Mucosa of gallbladder (tissue), 1 donor: ENCODE data around the gene KLHL1. TPM values are rescaled to one million over a fixed set of nuclear protein-coding genes. Genes with fewer than 3 reads are reported as not detected.

Experiments
- DNase-seq: peaks from one replicate; pipeline ENCODE4 v3.0.0-alpha.2; 2020; ENCODE audit warnings: low spot score
- total RNA-seq: library from RNA; stranded (reverse); gene quantifications from one replicate; pipeline ENCODE4 v1.2.1, GENCODE V29; 2021
- donor health status: DM: no; HTN: no; CAD: no.

The KLHL1 gene
- total RNA-seq, 1 donor from 2014 or later: not detected

DNA sequence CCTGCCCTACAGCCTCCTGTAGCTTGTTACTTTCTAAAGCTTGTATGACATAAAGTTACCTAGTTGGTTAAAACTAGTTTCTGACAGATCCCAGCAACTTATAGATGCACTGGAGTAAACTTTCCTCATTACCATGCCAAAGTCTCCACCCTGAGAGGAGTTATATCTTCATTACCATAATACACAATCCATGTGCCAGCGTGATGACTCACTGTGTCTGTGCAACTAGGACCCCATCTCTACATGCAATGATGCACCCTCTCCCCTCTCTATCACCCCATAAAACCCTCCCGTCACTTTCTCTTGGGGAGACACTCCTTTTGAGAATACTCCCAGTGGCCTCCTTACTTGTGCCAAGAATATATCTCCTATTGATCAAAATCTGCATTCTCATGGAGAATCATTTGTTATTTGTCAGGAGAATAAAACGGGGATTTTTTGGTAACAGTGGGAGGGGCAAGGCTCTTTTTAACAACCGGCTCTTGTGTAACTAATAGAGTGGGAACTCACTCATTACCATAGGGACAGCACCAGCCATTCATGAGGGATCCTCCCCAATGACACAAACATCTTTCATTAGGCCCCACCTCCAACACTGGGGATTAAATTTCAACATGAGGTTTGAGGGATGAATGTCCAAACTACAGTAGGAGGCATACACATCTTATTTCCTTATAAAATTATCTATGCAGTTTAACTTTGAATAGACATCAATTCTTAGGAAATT is 235.8 kb downstream of the KLHL1 start:
- DNase-seq: no peak

DNA sequence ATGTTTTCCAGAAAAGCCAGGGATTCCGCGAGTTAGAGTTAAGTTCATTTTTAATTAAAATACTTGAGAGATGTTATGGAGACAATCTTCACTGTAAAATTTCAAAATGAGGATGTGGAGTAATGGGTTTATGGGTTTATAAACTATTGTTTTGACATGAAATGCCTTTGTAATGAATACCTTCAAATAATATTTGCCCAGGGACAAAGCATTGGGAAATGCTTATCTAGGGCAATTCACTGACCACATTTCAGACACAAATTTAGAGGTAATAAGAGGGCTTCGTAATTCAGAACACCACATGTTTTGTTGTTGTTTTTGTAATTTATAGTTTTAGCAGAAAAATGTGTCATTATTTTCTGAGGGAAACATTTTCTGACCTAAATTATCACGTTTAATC is 241.7 kb downstream of the KLHL1 start:
- no peak for DNase-seq

DNA sequence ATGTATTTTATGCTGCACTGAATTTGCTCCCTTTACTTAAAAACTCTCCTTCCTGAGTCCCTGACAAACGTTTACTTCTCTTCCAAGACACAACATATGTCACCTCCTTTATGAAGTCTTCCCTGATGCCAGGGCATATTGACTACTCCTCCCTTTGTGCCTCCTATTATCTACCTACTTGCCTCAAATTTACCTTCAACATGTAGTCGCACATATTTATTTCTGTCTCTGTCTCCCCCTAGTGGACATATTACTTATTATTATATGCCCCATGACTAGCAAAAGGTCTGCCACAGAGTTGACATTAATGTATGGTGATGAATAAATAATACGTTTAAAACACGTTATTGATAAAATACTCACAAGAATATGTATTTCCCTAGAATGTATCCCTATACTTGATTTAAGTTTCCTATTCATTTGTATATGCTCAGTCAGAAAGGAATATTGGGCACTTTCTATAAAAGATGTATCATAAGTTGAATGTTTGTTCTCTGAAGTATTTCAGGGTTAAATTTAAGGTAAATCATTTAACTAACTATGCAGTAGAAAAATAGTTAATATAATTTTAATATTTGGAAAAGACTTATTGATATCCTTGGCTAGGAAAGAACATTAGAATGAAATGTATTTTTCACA is 250.9 kb downstream of the KLHL1 start:
- DNase-seq: no peak

DNA sequence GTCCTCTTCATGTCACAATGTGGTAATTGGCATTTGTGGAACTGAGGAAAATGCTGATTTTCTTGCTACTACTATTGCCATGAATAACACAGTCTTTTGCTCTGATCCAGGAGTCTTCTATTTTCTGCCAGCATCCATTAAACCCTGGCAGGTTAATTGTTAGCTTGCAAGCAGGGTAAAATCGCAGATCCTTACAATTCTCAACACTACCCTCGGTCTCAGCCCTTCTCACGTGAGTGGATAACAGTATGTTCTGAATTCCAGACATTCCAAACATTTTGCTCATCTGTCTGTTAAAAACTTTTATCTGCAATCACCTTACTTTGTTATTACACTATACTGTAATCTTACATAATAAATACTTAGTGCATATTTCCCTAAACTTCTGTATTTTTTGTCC is 251.9 kb downstream of the KLHL1 start:
- no peak for DNase-seq

DNA sequence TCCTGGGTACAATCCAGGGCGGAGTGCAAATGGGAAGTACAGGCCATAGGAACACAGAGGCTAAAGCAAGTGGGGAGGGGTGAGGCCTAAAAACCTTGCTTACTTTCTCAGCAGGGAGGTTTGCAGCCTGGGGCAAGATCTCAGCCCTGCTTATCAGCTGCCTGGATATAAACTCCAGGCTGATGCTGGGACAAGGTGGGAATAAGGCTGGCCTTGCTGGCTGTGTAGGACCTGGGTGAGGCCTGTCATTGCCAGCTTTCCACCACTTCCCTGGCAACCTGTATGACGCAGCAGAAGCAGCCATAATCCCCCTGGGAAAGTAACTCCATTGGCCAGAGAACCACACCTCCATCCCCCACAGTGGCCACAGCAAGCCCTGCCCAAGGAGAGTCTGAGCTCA is 279.7 kb downstream of the KLHL1 start:
- DNase-seq: no peak

DNA sequence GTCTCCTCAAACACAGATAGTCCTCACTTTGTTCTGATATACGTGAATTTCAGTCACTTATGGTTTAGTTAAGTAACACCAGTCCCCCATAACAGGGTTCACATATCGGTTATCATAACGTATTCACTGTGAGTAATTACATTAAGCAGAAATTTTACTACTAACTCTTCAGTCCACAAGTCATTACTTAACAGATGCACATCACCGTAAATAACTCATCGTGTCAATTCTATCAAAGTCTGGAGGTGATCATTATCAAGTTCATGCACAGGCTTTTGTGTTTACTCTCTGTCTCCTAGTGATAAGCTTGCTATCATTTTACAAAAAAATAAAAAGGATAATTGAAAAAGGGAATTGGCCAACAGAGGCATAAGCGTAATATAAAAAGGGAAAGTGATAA is 288.1 kb downstream of the KLHL1 start:
- DNase-seq: no peak

DNA sequence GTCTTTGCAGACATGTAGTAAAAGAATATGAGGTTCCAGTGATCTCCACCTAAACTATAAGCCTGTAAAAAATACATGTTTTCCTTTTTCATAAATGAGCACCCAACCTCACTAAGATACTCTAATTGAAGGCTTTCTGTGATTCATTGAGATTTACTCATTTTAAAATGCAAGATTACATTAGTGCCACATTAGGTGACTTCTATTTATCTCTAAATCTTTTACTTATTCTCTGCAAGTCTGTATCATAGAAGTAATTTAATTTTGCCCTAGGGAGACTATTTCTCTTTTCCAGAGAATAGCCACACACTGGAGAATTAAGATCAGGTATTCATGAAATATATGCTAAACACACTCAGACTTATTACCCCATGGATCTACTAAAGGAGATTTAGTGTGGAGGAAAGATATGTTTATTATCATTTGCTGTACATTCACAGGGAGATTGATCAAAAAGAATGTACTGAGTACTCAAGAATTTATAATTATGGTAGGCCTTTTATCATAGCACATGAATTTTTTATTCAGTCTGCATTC is 290.9 kb downstream of the KLHL1 start:
- DNase-seq: no peak

DNA sequence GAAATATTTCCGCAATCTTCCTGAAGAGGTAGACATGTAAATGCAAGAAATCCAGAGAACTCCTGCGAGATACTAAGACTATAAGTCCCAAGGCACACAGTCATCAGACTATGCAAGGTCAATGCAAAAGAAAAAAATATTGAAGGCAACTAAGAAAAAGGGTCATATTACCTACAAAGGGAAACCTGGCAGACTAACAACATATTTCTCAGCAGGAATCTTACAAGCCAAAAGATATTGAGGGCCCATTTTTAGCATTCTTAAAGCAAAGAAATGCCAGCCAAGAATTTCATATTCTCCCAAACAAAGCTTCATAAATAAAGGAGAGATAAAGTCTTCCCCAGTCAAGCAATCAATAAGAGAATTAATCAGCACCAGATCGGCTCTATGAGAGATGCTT is 299.1 kb downstream of the KLHL1 start:
- no peak for DNase-seq

DNA sequence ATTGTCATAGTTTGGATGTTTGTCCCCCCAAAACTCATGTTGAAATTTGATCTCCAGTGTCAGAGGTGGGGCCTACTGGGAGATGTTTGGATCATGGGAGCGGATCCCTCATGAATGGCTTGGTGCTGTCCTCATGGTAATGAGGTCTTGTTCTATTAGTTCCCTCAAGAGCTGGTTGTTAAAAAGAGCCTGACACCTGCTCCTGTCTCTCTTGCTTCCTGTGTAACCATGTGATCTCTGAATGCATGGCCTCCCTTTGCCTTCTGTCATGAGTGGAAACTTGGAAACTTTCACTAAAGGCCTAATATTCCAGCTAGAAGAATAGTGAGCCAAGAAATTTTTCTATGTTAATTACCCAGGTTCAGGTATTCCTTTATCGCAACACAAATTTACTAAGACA is 312.0 kb downstream of the KLHL1 start:
- DNase-seq: no peak

DNA sequence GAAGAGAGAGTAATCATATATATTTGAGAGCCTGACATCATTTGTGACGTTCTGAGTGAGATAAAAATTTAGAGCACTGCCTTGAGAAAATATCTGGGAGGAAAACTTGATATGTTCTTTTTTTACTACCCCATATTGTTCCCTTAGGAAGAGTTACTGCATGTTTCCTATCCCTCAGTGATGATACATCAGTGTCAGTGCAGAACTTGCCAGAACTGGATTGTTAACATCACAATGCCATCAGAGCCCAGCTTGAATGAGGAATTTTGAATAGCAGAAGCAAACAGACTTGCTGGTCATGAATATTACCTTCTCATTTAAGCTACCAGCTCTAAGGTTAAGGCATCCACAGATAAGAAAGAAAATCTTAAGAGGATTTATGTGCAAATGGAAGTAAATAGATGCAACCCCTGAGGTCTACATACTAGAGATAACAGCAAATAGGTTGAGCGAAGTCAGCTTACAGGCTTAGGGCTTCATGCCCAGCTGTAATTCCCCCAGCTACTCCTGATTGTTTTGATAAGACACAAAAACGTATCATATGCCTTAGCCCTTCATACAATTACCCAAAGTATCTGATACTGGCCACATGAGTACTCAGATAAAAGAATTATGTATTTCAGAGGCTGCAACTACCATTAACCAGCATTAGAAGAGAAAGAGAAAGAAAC is 314.3 kb downstream of the KLHL1 start:
- DNase-seq: no peak

DNA sequence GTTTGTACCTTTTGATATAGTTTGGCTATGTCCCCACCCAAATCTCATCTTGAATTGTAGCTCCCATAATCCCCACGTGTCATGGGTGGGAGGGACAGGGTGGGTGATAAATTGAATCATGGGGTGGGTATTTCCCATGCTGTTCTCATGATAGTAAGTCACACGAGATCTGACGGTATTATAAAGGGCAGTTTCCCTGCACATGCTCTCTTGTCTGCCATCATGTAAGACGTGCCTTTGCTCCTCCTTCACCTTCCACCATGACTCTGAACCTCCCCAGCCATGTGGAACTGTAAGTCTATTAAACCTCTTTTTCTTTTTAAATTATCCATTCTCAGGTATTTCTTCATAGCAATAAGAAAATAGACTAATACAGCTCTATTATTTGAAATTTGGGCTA is 331.3 kb downstream of the KLHL1 start:
- DNase-seq: no peak

DNA sequence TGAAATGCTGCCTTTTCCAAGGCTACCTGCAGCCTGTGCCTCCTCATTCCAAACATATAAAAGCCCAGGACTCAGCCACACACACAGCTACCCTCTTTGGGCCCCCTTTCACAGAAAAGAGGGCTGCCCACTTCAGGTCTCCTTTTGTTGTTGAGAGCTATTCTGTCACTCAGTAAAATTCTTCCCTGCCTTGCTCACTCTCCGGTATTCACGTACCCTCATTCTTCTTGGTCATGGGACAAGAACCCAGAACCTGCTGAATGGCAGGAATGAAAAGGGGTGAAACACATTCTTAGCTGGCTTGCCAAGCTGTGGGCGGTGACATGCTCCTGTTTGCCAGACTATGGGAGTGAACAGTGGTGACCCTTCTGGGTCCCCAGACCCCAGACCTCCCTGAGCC is 338.6 kb downstream of the KLHL1 start:
- no peak for DNase-seq

DNA sequence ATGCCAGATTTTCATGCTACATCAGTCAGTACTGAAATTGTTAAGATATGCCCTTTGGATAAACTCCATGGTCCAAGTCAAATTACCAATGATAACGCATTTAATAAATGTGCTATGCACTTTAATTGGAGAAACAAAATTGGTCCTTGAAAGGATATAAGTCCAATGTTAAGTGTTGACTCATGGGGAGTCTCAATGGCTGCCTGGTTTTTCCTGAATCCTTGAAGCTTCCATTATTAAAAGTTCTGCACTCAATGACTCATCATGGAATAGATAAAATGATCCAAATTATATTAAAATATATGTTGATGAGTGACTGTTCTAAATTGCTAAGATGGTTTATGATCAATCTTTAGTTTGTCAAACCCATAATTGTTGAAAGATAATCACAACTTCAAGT is 346.7 kb downstream of the KLHL1 start:
- DNase-seq: no peak

DNA sequence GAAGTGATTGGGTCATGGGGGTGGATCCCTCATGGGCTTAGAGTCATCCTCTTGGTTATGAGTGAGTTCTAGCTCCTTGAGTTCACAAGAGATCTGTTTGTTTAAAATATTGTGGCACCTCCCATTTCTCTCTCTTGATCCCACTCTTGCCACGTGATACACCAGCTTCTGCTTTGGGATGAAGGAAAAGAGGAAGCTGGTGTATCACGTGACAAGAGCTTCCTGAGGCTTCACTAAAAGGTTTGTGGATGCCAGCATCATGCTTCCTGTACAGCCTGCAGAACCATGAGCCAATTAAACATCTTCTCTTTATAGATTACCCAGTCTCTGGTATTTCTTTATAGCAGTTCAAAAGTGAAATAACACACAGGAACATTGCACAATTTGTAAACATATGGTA is 353.2 kb downstream of the KLHL1 start:
- no peak for DNase-seq

DNA sequence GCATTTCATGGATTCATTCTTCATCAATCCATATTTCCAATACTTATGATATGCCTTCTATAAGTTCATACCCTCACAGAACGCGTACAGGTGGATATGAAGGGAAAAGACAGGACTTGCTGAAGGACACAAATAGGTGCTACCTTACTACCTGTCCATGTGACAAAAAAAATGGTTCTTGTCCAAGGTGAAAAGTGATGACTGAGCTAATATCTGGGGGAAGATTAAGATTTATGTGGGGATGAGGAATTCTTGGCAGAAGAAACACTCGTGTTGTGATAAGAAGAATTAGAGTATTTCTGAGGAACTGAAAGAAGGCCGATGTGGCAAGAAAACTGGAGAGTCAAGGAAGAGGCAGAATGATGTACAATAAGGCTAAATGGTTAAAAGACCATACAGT is 357.0 kb downstream of the KLHL1 start:
- no peak for DNase-seq

DNA sequence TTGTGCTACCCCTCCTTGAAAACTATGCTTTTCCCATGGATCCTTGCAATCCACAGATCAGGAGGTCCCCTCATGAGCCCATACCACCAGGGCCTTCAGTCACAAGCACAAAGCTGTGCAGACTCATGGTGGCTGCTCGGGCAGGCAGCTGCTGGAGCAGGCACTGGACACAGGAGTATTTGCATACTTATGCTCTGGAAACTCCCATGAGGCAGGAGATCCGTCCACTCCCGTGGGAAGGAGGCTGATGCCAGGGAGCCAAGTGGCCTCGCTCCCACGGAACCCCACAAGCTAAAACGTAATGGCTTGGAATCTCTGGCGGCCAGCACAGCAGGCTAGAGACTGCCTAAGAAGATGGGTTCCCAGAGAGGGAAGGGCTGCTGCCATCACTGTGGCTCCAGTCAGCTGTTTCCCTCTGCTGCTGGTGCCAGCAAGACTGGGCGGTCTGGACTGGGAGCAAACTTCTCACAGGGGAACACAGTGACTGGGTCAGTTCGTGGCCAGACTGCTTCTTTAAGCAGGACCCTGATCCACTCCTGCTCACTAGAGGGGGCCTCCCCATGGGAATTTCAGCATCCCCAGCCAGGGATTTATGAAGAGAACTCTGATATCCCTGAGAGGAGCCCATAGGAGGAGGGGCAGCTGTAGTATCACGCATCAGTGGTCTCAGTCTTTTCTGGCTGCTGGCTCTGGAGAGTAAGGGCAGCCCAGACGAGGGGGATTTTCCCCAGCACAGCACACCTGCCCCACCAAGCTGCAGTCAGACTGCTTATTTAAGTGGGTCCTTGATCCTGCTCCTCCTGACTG is 370.9 kb downstream of the KLHL1 start:
- no peak for DNase-seq

DNA sequence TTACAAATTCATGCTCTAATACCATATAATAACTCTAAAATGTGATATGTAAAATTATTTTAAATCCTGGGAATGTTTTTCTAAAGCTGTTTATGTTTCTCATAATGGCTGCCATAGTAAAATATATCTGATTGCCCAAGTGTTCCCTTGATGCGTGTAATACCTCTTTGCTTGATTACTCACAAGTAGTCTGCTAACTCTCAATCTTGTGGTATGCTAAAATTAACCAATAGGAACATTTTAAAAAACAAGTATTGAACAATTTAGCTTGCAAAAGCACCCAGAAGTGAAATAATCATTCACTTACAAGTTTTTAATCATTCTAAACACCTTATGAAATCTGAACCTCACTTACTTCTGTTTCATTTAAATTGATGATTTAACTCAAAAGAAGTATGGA is 386.6 kb downstream of the KLHL1 start:
- no peak for DNase-seq

DNA sequence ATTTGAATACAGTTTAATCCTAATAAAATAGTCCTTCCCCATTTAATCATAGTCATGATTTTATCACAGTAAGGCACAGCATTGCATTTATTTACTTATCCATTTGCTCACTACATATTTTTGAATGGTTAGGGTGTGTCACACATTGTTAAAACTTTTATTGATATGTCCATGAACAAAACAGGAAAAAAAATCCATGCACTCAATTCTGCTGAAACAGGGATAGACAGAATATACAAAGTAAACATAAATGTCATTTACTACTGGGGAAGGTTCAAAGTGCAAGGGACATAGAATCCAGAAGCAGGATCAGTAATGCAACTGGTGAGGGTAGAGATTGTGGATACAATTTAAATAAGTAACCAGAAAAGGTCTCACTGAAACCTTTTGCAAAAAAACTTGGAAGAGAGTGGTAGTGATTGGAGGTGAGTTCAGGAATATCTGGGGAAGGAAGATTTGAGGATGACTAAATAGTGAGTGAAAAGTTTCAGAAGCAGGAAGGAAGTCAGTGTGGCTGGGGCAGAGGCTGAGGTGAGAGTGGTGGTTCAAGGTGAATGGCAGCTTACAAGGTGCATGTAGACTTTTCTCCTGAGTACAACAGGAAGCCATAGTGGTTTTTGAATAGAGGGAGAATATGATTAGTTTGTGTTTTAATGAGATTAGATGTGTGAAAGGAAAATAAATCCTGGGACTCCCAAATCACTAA is 387.8 kb downstream of the KLHL1 start:
- no peak for DNase-seq

DNA sequence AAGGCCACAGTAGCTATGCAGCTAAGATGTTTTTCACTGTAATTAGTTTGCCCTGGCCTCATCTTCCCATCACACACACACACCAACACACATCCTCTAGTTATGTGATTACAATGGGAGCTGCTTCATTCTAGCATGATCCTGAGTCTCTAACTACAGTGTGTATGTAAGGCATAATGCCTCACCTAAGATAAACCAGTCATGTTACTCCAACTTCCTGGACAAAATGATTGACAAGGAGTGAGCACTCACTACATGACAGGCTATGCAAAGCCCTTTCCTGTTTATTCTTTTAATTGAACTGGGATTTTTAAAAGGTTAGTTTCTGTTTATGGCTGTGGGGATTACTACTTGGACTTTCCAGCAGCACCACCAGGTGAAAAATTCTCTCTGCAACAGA is 401.4 kb downstream of the KLHL1 start:
- DNase-seq: no peak

DNA sequence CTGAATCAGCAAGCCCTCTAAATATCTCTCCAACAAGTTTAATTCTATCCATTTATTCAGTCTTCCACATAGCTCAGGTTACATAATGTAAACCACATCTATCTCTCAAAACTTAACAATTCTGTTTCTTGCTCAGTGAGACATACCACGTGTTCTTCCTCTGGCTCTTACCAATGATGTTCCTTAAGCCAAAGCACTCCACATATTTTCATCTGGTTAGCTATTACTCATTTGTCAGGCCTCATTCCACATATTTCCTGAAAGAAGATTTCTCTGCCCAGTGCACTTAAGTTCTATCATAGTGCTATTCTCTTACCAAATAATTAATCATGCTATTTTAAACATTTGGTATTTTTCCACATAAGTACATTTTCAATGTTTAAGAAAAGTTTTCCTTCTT is 403.9 kb downstream of the KLHL1 start:
- DNase-seq: no peak

DNA sequence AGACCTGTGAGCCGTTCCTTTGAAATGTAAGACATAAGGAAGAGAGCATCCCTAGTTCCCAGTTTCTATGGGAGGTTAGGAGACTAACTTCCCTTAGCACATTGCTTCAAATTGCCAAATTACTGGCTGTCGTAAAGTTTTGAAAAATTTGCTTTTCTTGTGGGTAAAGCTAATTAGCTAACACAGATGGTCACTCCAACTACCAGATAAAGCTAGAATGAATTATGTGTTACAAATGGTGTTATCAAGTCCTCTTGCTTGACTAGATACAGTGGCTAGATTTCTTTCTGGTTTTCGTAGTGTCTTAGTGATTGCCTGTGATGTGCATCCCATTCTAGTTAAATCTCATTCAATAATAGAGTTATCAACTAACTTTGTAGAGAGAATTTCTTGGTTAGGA is 417.3 kb downstream of the KLHL1 start:
- no peak for DNase-seq
